Gastrocnemius medialis (tissue), 4 donors: Measurements from ENCODE around the gene SLC7A14.

Experiments used
- CTCF ChIP-seq, 5 experiments: fragments of 450-650 bp in 3 of 5; fragments of 200-600 bp in 2 of 5; sonication (generic) in 2 of 5; IDR thresholded peaks in 4 of 5; conservative IDR thresholded peaks in 1 of 5; 1 replicate in 4 of 5; 2 replicates in 1 of 5; pipeline ENCODE4 v1.5.1; 2016 to 2019; ENCODE audit warnings: antibody characterized with exemption in 5 of 5, mild to moderate bottlenecking in 3 of 5, moderate library complexity in 3 of 5
- POLR2A ChIP-seq, 2 donors: fragments of 450-650 bp; IDR thresholded peaks; one replicate each; pipeline ENCODE4 v1.6.1; 2017; ENCODE audit warnings: antibody characterized with exemption in 2 of 2, mild to moderate bottlenecking in 2 of 2, moderate library complexity in 2 of 2

DNA sequence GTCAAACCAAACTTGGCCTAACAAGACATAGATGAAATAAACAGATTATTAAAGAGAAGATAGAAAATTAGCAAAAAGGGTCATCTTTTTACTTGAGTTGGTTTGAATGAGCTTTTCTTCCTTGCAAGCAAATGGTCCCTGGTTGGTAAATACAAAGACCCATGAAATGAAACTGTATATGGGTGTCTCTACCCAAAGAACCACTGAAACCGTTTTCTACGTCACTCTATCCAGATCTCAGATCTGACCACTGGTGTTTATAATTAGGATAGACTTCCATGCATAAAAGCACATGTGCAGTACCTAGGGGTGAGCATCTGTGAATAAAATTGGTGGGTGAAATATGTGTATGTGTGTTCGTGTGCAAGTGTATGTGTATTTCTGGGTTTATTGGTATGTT is 94.0 kb downstream of the SLC7A14 start:
- TF ChIP-seq POLR2A (IDR thresholded peaks at IDR 0.05) (no peak), CTCF (IDR thresholded peaks at IDR 0.05 in 4 of 5, conservative IDR thresholded peaks at IDR 0.05 in 1 of 5) (no peak)
